ENCODE measurements around the gene FBXL3. TPM values are rescaled to one million over a fixed set of nuclear protein-coding genes. Genes with fewer than 3 reads are reported as not detected.

Gene FBXL3
- total and polyA plus RNA-seq, 2 of the 8 experiments (the other 6 are each of a cell fraction or from before 2014, with no cell fraction given), result 4.9 to 14.9 TPM

- H3K27me3 ChIP-seq (replicated peaks in 1 of 4; ENCODE audit: control insufficient read depth in 3 of 4, extremely low read depth in 1 of 4, insufficient read depth in 3 of 4, low read length in 3 of 4), result no peaks in the 10 kb centered on the region
- H3K4me2 ChIP-seq (ENCODE audit: insufficient read depth in 1 of 2, low read depth in 2 of 2, low read length in 2 of 2), result no peak overlapping the region
- H2BK120ac ChIP-seq (replicated peaks; ENCODE audit: low read depth, low read length), result no peak overlapping the region
- H3K9me3 ChIP-seq (ENCODE audit: insufficient read depth in 2 of 2, low read depth in 1 of 2, low read length in 1 of 2), result no peaks in the 10 kb centered on the region
- no peak overlapping the region for H3K14ac ChIP-seq (ENCODE audit: insufficient read length)
- peaks cover 0 to 2% (median 0%) of the 10 kb centered on the region in 4 experiments; a peak in 1 of 7 replicates for H3K4me1 ChIP-seq (replicated peaks in 1 of 4; ENCODE audit: control insufficient read depth in 3 of 4, insufficient read depth in 4 of 4, low read length in 3 of 4)
- ChIA-PET CTCF (ENCODE audit: partially characterized antibody) (interaction anchor here (0.7 to 6.9 kb wide), 5 partner anchors 10 to 508 kb away, joined by 3 to 38 read pairs (median 4); no protein-coding TSS in a partner anchor), POLR2A (ENCODE audit: partially characterized antibody) (no interaction called here)
- no peaks in the 10 kb centered on the region; a peak in 1 of 8 replicates for H3K36me3 ChIP-seq (ENCODE audit: control insufficient read depth in 2 of 4, insufficient read depth in 4 of 4, low read length in 3 of 4)
- no peak overlapping the region; a peak in 1 of 7 replicates for H3K9ac ChIP-seq (replicated peaks in 1 of 4; ENCODE audit: extremely low read depth in 1 of 4, low read depth in 3 of 4, low read length in 3 of 4)
- no peaks in the 10 kb centered on the region for H3K79me2 ChIP-seq (ENCODE audit: control insufficient read depth in 1 of 2, insufficient read depth in 2 of 2, low read length in 2 of 2)
- no peak overlapping the region for H2BK5ac ChIP-seq (ENCODE audit: low read depth, low read length)
- H3K23me2 ChIP-seq (ENCODE audit: low read depth, low read length), result no peaks in the 10 kb centered on the region
- no peaks in the 10 kb centered on the region for H3K79me1 ChIP-seq (ENCODE audit: low read depth, low read length)
- H4K5ac ChIP-seq (ENCODE audit: insufficient read length, low read depth, low read length), result no peak overlapping the region
- no peak overlapping the region for H2BK12ac ChIP-seq (ENCODE audit: low read depth, low read length)
- H3K27ac ChIP-seq (ENCODE audit: low read depth, low read length), result no peak overlapping the region
- 88% methylated on average over 5 of the region's 5 CpGs; no CpG with 5 or more reads in 1 of the 2 experiments for WGBS, 2 experiments (ENCODE audit: extremely low coverage in 1 of 2, insufficient coverage in 1 of 2, insufficient read length in 1 of 2, insufficient replicate concordance in 2 of 2, low coverage in 1 of 2, low lambda C conversion rate in 2 of 2, missing lambda C conversion rate in 1 of 2)
- DNase-seq (ENCODE audit: low read depth in 1 of 2, low spot score in 2 of 2), result no peak
- H4K91ac ChIP-seq (replicated peaks; ENCODE audit: insufficient read length, low read length), result no peak overlapping the region
- H4K8ac ChIP-seq (ENCODE audit: extremely low read depth, insufficient read depth, low read length), result no peak overlapping the region
- H4K20me1 ChIP-seq (replicated peaks in 1 of 2; ENCODE audit: control insufficient read depth in 1 of 2, insufficient read depth in 2 of 2, low read length in 2 of 2), result no peaks in the 10 kb centered on the region
- no peak overlapping the region for H3K56ac ChIP-seq (replicated peaks; ENCODE audit: insufficient read length, low read depth, low read length)
- no peak overlapping the region for H2BK20ac ChIP-seq (ENCODE audit: low read length)
- H2BK15ac ChIP-seq (ENCODE audit: low read length), result no peak overlapping the region
- no peak overlapping the region for H2AFZ ChIP-seq (ENCODE audit: low read length)
- no peak overlapping the region for H3K23ac ChIP-seq (ENCODE audit: insufficient read length)
- no peak for FAIRE-seq
- H3K4ac ChIP-seq (replicated peaks; ENCODE audit: insufficient read length, low read depth, low read length), result no peak overlapping the region
- H2AK5ac ChIP-seq (ENCODE audit: low read depth, low read length), result no peak overlapping the region
- no peak overlapping the region for H3K4me3 ChIP-seq (ENCODE audit: extremely low read depth in 1 of 4, insufficient read depth in 2 of 4, low read depth in 3 of 4, low read length in 4 of 4)
- no peak overlapping the region for H3K18ac ChIP-seq (ENCODE audit: extremely low read depth, low read length)
- TF ChIP-seq E2F6 (IDR thresholded peaks at IDR 0.05) (no peak), RBBP5 (IDR thresholded peaks at IDR 0.05; ENCODE audit: borderline replicate concordance, low read depth, low read length) (no peak), POU5F1 (IDR thresholded peaks at IDR 0.05; ENCODE audit: low read depth, low read length) (no peak), BCL11A (IDR thresholded peaks at IDR 0.05; ENCODE audit: low read depth in 2 of 2, low read length in 2 of 2) (no peak), NANOG (IDR thresholded peaks at IDR 0.05; ENCODE audit: insufficient read depth, low read depth, low read length, poor library complexity, severe bottlenecking) (no peak), SRF (IDR thresholded peaks at IDR 0.05; ENCODE audit: low read depth, low read length) (no peak), HDAC6 (IDR thresholded peaks at IDR 0.05; ENCODE audit: low read depth, low read length) (no peak), EZH2 (IDR thresholded peaks at IDR 0.05; ENCODE audit: low read depth, low read length, severe bottlenecking) (no peak), SAP30 (IDR thresholded peaks at IDR 0.05; ENCODE audit: insufficient read depth, insufficient replicate concordance, low read length) (no peak)
Measured at GRCh38 chr13:76969488-76970365, 57.2 kb downstream of the FBXL3 start.
